HEK293 (cell line): ENCODE data around the gene ARID3A.
A peak's percentile ranks its signal among the peaks of the same experiment; 100 is the strongest.

Experiments
- BCL11B ChIP-seq: fragments of 450-650 bp; formaldehyde crosslinking; IDR thresholded peaks from 2 replicates; pipeline ENCODE4 v1.5.1; 2016; ENCODE audit warnings: low read depth, missing biosample characterization, missing genetic modification characterization
- GFI1B ChIP-seq: fragments of 450-650 bp; formaldehyde crosslinking; IDR thresholded peaks from 2 replicates; pipeline ENCODE4 v1.5.1; 2016; ENCODE audit warnings: missing biosample characterization, missing genetic modification characterization
- GLI4 ChIP-seq: fragments of 450-650 bp; formaldehyde crosslinking; IDR thresholded peaks from 2 replicates; pipeline ENCODE4 v1.5.1; 2016; ENCODE audit warnings: missing biosample characterization, missing genetic modification characterization
- HOXA7 ChIP-seq: sonication (generic); formaldehyde crosslinking; IDR thresholded peaks from 2 replicates; pipeline ENCODE4 v1.8.1; 2022; ENCODE audit warnings: missing genetic modification reagents, borderline replicate concordance
- KLF17 ChIP-seq: fragments of 450-650 bp; formaldehyde crosslinking; IDR thresholded peaks from 2 replicates; pipeline ENCODE4 v1.5.1; 2016; ENCODE audit warnings: missing biosample characterization, missing genetic modification characterization
- SCRT1 ChIP-seq: fragments of 450-650 bp; formaldehyde crosslinking; IDR thresholded peaks from 2 replicates; pipeline ENCODE4 v1.5.1; 2016; ENCODE audit warnings: missing biosample characterization, missing genetic modification characterization, borderline replicate concordance
- TCF7L2 ChIP-seq: IDR thresholded peaks from 2 replicates; pipeline ENCODE4 v1.6.1; 2011; ENCODE audit warnings: low read depth, mild to moderate bottlenecking, inconsistent platforms, low read length, moderate library complexity, borderline replicate concordance
- WT1 ChIP-seq: fragments of 450-650 bp; formaldehyde crosslinking; IDR thresholded peaks from 2 replicates; pipeline ENCODE4 v1.5.1; 2016; ENCODE audit warnings: missing biosample characterization, missing genetic modification characterization
- ZBTB1 ChIP-seq: fragments of 450-650 bp; formaldehyde crosslinking; IDR thresholded peaks from 2 replicates; pipeline ENCODE4 v1.5.1; 2016; ENCODE audit warnings: missing biosample characterization, missing genetic modification characterization
- ZNF184 ChIP-seq: fragments of 450-650 bp; IDR thresholded peaks from 2 replicates; pipeline ENCODE4 v1.5.1; 2018; ENCODE audit warnings: missing biosample characterization, mild to moderate bottlenecking, missing genetic modification characterization
- ZNF221 ChIP-seq: fragments of 450-650 bp; formaldehyde crosslinking; IDR thresholded peaks from 2 replicates; pipeline ENCODE4 v1.5.1; 2017; ENCODE audit warnings: missing biosample characterization, missing genetic modification characterization, borderline replicate concordance
- ZNF248 ChIP-seq: fragments of 450-650 bp; formaldehyde crosslinking; IDR thresholded peaks from 2 replicates; pipeline ENCODE4 v1.5.1; 2017; ENCODE audit warnings: missing biosample characterization, missing genetic modification characterization
- ZNF26 ChIP-seq: fragments of 450-650 bp; formaldehyde crosslinking; IDR thresholded peaks from 2 replicates; pipeline ENCODE4 v1.5.1; 2016; ENCODE audit warnings: missing biosample characterization, missing genetic modification characterization
- ZNF292 ChIP-seq: fragments of 450-650 bp; formaldehyde crosslinking; IDR thresholded peaks from 2 replicates; pipeline ENCODE4 v1.5.1; 2016; ENCODE audit warnings: low read depth, missing biosample characterization, missing genetic modification characterization, borderline replicate concordance
- ZNF324 ChIP-seq: fragments of 450-650 bp; formaldehyde crosslinking; IDR thresholded peaks from 2 replicates; pipeline ENCODE4 v1.5.1; 2016; ENCODE audit warnings: missing biosample characterization, missing genetic modification characterization
- ZNF473 ChIP-seq: fragments of 450-650 bp; formaldehyde crosslinking; IDR thresholded peaks from 2 replicates; pipeline ENCODE4 v1.5.1; 2017; ENCODE audit warnings: missing biosample characterization, missing genetic modification characterization
- ZNF544 ChIP-seq: fragments of 450-650 bp; formaldehyde crosslinking; IDR thresholded peaks from 2 replicates; pipeline ENCODE4 v1.5.0; 2017; ENCODE audit warnings: missing biosample characterization, missing genetic modification characterization
- ZNF580 ChIP-seq: fragments of 450-650 bp; formaldehyde crosslinking; IDR thresholded peaks from 2 replicates; pipeline ENCODE4 v1.5.1; 2016; ENCODE audit warnings: missing biosample characterization, missing genetic modification characterization
- ZNF585B ChIP-seq: fragments of 450-650 bp; formaldehyde crosslinking; IDR thresholded peaks from 2 replicates; pipeline ENCODE4 v1.5.1; 2016; ENCODE audit warnings: missing biosample characterization, missing genetic modification characterization
- ZNF664 ChIP-seq: fragments of 450-650 bp; formaldehyde crosslinking; IDR thresholded peaks from 2 replicates; pipeline ENCODE4 v1.5.1; 2016; ENCODE audit warnings: missing biosample characterization, missing genetic modification characterization
- ZNF747 ChIP-seq: fragments of 450-650 bp; formaldehyde crosslinking; IDR thresholded peaks from 2 replicates; pipeline ENCODE4 v1.5.1; 2016; ENCODE audit warnings: missing biosample characterization, missing genetic modification characterization
- ZNF791 ChIP-seq: fragments of 450-650 bp; formaldehyde crosslinking; IDR thresholded peaks from 2 replicates; pipeline ENCODE4 v1.5.1; 2016; ENCODE audit warnings: missing biosample characterization, missing genetic modification characterization
- ZXDB ChIP-seq: fragments of 450-650 bp; formaldehyde crosslinking; IDR thresholded peaks from 2 replicates; pipeline ENCODE4 v1.5.1; 2016; ENCODE audit warnings: missing biosample characterization, missing genetic modification characterization
- TF ChIP-seq, protein P1 (sequence below): fragments of 450-650 bp; formaldehyde crosslinking; conservative IDR thresholded peaks from 2 replicates; pipeline ENCODE4 v1.5.1; 2016; ENCODE audit warnings: low read depth, missing biosample characterization, missing genetic modification characterization
- TF ChIP-seq, protein P2 (sequence below): fragments of 450-650 bp; IDR thresholded peaks from 2 replicates; pipeline ENCODE4 v1.5.1; 2018; ENCODE audit warnings: missing biosample characterization, mild to moderate bottlenecking, missing genetic modification characterization
- TF ChIP-seq, protein P3 (sequence below): fragments of 450-650 bp; formaldehyde crosslinking; IDR thresholded peaks from 2 replicates; pipeline ENCODE4 v1.5.1; 2016; ENCODE audit warnings: missing biosample characterization, missing genetic modification characterization, borderline replicate concordance

Gene ARID3A

GRCh38 chr19:1000095-1000494, 74.3 kb downstream of the ARID3A start, which contains the start of gene GRIN3B (continued):
- TF ChIP-seq ZNF184 (0 out of 2 replicates have a peak, but pooled peaks have one; percentile 13), GLI4 (tag by site-specific recombination) (no peak), TCF7L2 (no peak), ZNF248 (tag by site-specific recombination) (no peak), ZNF544 (tag by site-specific recombination) (no peak), ZNF26 (no peak), ZNF292 (tag by site-specific recombination) (no peak), ZNF791 (tag by site-specific recombination) (no peak), ZNF664 (tag by site-specific recombination) (no peak), GFI1B (tag by site-specific recombination) (no peak), KLF17 (tag by site-specific recombination) (peak; percentile 93), SCRT1 (tag by site-specific recombination) (no peak), ZNF747 (tag by site-specific recombination) (no peak), ZNF580 (tag by site-specific recombination) (no peak), ZXDB (no peak), BCL11B (tag by site-specific recombination) (peak; percentile 84), ZBTB1 (tag by site-specific recombination) (no peak), ZNF473 (no peak), ZNF221 (no peak), ZNF324 (no peak), ZNF585B (tag by site-specific recombination) (no peak), WT1 (tag by site-specific recombination) (0 out of 2 replicates have a peak, but pooled peaks have one; percentile 14), HOXA7 (no peak)
- TF ChIP-seq, protein P1, sequence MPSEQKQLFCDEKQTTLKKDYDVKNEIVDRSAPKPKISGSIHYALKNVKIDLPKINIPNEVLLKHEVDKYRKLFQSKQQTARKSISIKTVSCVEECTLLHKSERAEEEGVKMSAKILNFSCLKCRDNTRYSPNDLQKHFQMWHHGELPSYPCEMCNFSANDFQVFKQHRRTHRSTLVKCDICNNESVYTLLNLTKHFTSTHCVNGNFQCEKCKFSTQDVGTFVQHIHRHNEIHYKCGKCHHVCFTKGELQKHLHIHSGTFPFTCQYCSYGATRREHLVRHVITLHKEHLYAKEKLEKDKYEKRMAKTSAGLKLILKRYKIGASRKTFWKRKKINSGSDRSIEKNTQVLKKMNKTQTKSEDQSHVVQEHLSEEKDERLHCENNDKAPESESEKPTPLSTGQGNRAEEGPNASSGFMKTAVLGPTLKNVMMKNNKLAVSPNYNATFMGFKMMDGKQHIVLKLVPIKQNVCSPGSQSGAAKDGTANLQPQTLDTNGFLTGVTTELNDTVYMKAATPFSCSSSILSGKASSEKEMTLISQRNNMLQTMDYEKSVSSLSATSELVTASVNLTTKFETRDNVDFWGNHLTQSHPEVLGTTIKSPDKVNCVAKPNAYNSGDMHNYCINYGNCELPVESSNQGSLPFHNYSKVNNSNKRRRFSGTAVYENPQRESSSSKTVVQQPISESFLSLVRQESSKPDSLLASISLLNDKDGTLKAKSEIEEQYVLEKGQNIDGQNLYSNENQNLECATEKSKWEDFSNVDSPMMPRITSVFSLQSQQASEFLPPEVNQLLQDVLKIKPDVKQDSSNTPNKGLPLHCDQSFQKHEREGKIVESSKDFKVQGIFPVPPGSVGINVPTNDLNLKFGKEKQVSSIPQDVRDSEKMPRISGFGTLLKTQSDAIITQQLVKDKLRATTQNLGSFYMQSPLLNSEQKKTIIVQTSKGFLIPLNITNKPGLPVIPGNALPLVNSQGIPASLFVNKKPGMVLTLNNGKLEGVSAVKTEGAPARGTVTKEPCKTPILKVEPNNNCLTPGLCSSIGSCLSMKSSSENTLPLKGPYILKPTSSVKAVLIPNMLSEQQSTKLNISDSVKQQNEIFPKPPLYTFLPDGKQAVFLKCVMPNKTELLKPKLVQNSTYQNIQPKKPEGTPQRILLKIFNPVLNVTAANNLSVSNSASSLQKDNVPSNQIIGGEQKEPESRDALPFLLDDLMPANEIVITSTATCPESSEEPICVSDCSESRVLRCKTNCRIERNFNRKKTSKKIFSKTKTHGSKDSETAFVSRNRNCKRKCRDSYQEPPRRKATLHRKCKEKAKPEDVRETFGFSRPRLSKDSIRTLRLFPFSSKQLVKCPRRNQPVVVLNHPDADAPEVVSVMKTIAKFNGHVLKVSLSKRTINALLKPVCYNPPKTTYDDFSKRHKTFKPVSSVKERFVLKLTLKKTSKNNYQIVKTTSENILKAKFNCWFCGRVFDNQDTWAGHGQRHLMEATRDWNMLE (tag by site-specific recombination), result no peak
- TF ChIP-seq, protein P2, sequence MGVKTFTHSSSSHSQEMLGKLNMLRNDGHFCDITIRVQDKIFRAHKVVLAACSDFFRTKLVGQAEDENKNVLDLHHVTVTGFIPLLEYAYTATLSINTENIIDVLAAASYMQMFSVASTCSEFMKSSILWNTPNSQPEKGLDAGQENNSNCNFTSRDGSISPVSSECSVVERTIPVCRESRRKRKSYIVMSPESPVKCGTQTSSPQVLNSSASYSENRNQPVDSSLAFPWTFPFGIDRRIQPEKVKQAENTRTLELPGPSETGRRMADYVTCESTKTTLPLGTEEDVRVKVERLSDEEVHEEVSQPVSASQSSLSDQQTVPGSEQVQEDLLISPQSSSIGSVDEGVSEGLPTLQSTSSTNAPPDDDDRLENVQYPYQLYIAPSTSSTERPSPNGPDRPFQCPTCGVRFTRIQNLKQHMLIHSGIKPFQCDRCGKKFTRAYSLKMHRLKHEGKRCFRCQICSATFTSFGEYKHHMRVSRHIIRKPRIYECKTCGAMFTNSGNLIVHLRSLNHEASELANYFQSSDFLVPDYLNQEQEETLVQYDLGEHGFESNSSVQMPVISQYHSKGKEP, result peak; percentile 50; the same call in 1 of the 2 replicates
- TF ChIP-seq, protein P3, sequence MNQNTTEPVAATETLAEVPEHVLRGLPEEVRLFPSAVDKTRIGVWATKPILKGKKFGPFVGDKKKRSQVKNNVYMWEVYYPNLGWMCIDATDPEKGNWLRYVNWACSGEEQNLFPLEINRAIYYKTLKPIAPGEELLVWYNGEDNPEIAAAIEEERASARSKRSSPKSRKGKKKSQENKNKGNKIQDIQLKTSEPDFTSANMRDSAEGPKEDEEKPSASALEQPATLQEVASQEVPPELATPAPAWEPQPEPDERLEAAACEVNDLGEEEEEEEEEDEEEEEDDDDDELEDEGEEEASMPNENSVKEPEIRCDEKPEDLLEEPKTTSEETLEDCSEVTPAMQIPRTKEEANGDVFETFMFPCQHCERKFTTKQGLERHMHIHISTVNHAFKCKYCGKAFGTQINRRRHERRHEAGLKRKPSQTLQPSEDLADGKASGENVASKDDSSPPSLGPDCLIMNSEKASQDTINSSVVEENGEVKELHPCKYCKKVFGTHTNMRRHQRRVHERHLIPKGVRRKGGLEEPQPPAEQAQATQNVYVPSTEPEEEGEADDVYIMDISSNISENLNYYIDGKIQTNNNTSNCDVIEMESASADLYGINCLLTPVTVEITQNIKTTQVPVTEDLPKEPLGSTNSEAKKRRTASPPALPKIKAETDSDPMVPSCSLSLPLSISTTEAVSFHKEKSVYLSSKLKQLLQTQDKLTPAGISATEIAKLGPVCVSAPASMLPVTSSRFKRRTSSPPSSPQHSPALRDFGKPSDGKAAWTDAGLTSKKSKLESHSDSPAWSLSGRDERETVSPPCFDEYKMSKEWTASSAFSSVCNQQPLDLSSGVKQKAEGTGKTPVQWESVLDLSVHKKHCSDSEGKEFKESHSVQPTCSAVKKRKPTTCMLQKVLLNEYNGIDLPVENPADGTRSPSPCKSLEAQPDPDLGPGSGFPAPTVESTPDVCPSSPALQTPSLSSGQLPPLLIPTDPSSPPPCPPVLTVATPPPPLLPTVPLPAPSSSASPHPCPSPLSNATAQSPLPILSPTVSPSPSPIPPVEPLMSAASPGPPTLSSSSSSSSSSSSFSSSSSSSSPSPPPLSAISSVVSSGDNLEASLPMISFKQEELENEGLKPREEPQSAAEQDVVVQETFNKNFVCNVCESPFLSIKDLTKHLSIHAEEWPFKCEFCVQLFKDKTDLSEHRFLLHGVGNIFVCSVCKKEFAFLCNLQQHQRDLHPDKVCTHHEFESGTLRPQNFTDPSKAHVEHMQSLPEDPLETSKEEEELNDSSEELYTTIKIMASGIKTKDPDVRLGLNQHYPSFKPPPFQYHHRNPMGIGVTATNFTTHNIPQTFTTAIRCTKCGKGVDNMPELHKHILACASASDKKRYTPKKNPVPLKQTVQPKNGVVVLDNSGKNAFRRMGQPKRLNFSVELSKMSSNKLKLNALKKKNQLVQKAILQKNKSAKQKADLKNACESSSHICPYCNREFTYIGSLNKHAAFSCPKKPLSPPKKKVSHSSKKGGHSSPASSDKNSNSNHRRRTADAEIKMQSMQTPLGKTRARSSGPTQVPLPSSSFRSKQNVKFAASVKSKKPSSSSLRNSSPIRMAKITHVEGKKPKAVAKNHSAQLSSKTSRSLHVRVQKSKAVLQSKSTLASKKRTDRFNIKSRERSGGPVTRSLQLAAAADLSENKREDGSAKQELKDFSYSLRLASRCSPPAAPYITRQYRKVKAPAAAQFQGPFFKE (tag by site-specific recombination), result no peak
